HEK293T (cell line): ENCODE data around the gene CD244.

Source experiments
- ARNT ChIP-seq: fragments of 450-650 bp; IDR thresholded peaks from 2 replicates; pipeline ENCODE4 v1.6.1; 2017; ENCODE audit warnings: mild to moderate bottlenecking
- BHLHE40 ChIP-seq: fragments of 450-650 bp; IDR thresholded peaks from 2 replicates; pipeline ENCODE4 v1.6.1; 2016; ENCODE audit warnings: mild to moderate bottlenecking, moderate library complexity, borderline replicate concordance
- ELF4 ChIP-seq: fragments of 450-650 bp; IDR thresholded peaks from 2 replicates; pipeline ENCODE4 v1.6.1; 2017; ENCODE audit warnings: antibody characterized with exemption
- FOXA1 ChIP-seq: fragments of 450-650 bp; IDR thresholded peaks from 2 replicates; pipeline ENCODE4 v1.6.1; 2016; ENCODE audit warnings: mild to moderate bottlenecking
- FOXM1 ChIP-seq: fragments of 450-650 bp; IDR thresholded peaks from 2 replicates; pipeline ENCODE4 v1.6.1; 2017; ENCODE audit warnings: mild to moderate bottlenecking, borderline replicate concordance
- L3MBTL2 ChIP-seq: fragments of 450-650 bp; conservative IDR thresholded peaks from 2 replicates; pipeline ENCODE4 v1.6.1; 2016; ENCODE audit warnings: mild to moderate bottlenecking
- LEF1 ChIP-seq: fragments of 450-650 bp; IDR thresholded peaks from 2 replicates; pipeline ENCODE4 v1.6.1; 2017; ENCODE audit warnings: mild to moderate bottlenecking, borderline replicate concordance
- SP1 ChIP-seq: fragments of 450-650 bp; IDR thresholded peaks from 2 replicates; pipeline ENCODE4 v1.6.1; 2017
- TARDBP ChIP-seq: fragments of 450-650 bp; IDR thresholded peaks from 2 replicates; pipeline ENCODE4 v1.6.1; 2016
- ZNF384 ChIP-seq: fragments of 450-650 bp; IDR thresholded peaks from 2 replicates; pipeline ENCODE4 v1.6.1; 2016

DNA sequence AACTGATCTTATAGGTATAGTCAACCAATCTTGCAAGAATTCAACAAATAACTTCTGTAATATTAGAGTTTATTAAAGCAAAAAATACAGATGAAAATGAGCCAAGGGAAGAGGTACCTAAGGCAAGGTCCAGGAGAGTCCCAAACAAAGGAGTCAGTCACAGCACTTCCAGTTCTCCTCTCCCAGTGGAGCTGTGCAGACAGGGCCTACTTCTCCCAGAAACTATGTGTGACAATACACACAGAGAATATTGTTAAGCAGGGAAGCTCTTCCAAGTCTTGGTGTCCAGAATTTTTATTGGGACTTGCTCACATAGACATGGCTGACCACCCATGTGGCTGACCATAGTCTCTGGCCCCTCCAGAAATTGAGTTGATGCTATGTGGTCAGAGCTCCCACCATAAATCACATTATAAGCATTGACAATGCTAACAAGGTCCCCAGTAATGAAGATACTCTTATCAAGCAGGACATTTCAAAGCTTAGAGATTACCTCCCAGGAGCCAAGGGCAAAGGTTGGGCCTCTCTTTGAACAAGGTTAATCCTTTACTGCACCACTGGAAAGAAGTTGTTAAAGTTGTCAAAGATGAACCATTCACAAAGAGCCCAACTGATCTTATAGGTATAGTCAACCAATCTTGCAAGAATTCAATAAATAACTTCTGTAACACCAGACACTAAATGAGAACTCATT, 3.5 kb upstream of the CD244 start:
- TF ChIP-seq FOXM1 (no peak), FOXA1 (no peak), BHLHE40 (no peak), L3MBTL2 (no peak), ZNF384 (no peak), TARDBP (no peak), SP1 (no peak), LEF1 (no peak), ARNT (no peak), ELF4 (no peak)
